ENCODE measurements around the gene PHF21A.
"Not testable (repeated sequence)": the region's sequence is repeated elsewhere in the genome, so short reads cannot be mapped to it uniquely, and the experiment has no call there.

- not testable (repeated sequence) for TF ChIP-seq EZH2 (IDR thresholded peaks at IDR 0.05); POLR2AphosphoS5 (IDR thresholded peaks at IDR 0.05; ENCODE audit: borderline replicate concordance, low read depth, low read length); FOXP2 (optimal IDR thresholded peaks at IDR 0.05; ENCODE audit: control extremely low read depth, extremely low read length, insufficient read depth)
Observed at GRCh38 chr11:45900175-45900800, 221.0 kb downstream of the PHF21A start.
